A549 (cell line): ENCODE results near the gene PHLPP2.

Source experiments
- PHF8 ChIP-seq: fragments of 200-600 bp; sonication (generic); IDR thresholded peaks from 2 replicates; pipeline ENCODE4 v1.6.1; 2016; ENCODE audit warnings: low read depth, mild to moderate bottlenecking, antibody characterized with exemption, moderate library complexity, borderline replicate concordance
- POLR2A ChIP-seq: IDR thresholded peaks from 2 replicates; pipeline ENCODE4 v1.6.1; 2012; ENCODE audit warnings: mild to moderate bottlenecking, low read length
- TF ChIP-seq, protein P1 (sequence below): IDR thresholded peaks from 2 replicates; pipeline ENCODE4 v1.6.1; 2012
- TF ChIP-seq, protein P2 (sequence below): fragments of >200 bp; sonication (Bioruptor Twin); formaldehyde crosslinking; IDR thresholded peaks from 3 replicates; pipeline ENCODE4 v1.5.1; 2016

DNA sequence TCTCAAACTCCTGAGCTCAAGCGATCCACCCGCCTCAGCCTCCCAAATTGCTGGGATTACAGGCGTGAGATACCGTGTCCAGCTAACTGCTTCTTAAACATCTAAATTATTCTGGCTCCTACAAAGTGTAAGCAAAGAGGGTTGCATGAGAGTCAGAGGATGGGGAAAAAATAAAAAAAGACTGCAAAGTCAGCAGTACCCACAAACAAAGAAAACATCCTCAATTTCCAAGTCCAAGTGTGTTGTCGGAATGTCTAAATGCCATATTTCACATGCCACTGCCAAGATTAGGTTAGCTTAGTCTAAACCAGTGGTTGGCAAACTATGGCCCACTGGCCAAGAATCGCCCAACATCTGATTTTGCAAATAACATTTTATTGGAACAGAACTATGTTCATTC, 13.0 kb upstream of the PHLPP2 start:
- TF ChIP-seq, protein P1, sequence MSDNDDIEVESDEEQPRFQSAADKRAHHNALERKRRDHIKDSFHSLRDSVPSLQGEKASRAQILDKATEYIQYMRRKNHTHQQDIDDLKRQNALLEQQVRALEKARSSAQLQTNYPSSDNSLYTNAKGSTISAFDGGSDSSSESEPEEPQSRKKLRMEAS = no peak
- TF ChIP-seq POLR2A (no peak), PHF8 (no peak)
- TF ChIP-seq, protein P2, sequence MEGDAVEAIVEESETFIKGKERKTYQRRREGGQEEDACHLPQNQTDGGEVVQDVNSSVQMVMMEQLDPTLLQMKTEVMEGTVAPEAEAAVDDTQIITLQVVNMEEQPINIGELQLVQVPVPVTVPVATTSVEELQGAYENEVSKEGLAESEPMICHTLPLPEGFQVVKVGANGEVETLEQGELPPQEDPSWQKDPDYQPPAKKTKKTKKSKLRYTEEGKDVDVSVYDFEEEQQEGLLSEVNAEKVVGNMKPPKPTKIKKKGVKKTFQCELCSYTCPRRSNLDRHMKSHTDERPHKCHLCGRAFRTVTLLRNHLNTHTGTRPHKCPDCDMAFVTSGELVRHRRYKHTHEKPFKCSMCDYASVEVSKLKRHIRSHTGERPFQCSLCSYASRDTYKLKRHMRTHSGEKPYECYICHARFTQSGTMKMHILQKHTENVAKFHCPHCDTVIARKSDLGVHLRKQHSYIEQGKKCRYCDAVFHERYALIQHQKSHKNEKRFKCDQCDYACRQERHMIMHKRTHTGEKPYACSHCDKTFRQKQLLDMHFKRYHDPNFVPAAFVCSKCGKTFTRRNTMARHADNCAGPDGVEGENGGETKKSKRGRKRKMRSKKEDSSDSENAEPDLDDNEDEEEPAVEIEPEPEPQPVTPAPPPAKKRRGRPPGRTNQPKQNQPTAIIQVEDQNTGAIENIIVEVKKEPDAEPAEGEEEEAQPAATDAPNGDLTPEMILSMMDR = no peak
